ENCODE results near the gene ADAMTS2.

DNA sequence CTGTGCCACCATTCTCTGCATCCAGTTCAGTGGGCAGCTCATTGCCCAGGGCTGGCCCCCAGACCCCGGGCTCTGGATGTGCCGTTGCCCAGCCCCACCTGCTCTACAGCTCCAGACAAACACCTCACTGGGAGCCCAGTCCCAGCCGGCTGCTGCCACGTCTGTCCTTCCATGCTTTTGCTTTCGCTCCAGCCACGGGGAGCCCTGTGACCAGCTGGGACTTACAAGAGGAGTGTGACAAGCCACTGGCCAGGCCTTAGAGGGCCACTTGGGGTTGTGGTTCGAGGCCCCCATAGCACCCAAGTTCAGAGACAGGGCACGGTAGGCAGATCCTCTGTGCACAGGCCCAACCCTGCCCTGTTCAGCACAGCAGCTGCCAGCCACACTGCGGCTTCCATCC is 142.0 kb downstream of the ADAMTS2 start:
- TF ChIP-seq, protein P1, sequence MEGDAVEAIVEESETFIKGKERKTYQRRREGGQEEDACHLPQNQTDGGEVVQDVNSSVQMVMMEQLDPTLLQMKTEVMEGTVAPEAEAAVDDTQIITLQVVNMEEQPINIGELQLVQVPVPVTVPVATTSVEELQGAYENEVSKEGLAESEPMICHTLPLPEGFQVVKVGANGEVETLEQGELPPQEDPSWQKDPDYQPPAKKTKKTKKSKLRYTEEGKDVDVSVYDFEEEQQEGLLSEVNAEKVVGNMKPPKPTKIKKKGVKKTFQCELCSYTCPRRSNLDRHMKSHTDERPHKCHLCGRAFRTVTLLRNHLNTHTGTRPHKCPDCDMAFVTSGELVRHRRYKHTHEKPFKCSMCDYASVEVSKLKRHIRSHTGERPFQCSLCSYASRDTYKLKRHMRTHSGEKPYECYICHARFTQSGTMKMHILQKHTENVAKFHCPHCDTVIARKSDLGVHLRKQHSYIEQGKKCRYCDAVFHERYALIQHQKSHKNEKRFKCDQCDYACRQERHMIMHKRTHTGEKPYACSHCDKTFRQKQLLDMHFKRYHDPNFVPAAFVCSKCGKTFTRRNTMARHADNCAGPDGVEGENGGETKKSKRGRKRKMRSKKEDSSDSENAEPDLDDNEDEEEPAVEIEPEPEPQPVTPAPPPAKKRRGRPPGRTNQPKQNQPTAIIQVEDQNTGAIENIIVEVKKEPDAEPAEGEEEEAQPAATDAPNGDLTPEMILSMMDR (IDR thresholded peaks at IDR 0.05 in 2 of 3, conservative IDR thresholded peaks at IDR 0.05 in 1 of 3; ENCODE audit: borderline replicate concordance in 1 of 3, insufficient read depth in 1 of 3, low read depth in 2 of 3, low read length in 2 of 3), result no peak
- TF ChIP-seq POLR2A (IDR thresholded peaks at IDR 0.05; ENCODE audit: borderline replicate concordance, extremely low read depth, insufficient read depth, insufficient read length) (no peak), POLR2AphosphoS5 (IDR thresholded peaks at IDR 0.05; ENCODE audit: low read depth, low read length) (no peak), SIN3A (IDR thresholded peaks at IDR 0.05; ENCODE audit: low read depth) (no peak), EZH2 (IDR thresholded peaks at IDR 0.05) (no peak), CEBPB (IDR thresholded peaks at IDR 0.05; ENCODE audit: low read depth) (no peak), SP1 (IDR thresholded peaks at IDR 0.05; ENCODE audit: low read depth) (no peak), EGR1 (IDR thresholded peaks at IDR 0.05; ENCODE audit: low read depth) (no peak), SRF (IDR thresholded peaks at IDR 0.05; ENCODE audit: low read depth) (no peak), ZFX (IDR thresholded peaks at IDR 0.05) (no peak), TCF7L2 (IDR thresholded peaks at IDR 0.05; ENCODE audit: borderline replicate concordance, extremely low read depth, insufficient read depth, insufficient read length) (no peak)
- TF ChIP-seq, protein P2, sequence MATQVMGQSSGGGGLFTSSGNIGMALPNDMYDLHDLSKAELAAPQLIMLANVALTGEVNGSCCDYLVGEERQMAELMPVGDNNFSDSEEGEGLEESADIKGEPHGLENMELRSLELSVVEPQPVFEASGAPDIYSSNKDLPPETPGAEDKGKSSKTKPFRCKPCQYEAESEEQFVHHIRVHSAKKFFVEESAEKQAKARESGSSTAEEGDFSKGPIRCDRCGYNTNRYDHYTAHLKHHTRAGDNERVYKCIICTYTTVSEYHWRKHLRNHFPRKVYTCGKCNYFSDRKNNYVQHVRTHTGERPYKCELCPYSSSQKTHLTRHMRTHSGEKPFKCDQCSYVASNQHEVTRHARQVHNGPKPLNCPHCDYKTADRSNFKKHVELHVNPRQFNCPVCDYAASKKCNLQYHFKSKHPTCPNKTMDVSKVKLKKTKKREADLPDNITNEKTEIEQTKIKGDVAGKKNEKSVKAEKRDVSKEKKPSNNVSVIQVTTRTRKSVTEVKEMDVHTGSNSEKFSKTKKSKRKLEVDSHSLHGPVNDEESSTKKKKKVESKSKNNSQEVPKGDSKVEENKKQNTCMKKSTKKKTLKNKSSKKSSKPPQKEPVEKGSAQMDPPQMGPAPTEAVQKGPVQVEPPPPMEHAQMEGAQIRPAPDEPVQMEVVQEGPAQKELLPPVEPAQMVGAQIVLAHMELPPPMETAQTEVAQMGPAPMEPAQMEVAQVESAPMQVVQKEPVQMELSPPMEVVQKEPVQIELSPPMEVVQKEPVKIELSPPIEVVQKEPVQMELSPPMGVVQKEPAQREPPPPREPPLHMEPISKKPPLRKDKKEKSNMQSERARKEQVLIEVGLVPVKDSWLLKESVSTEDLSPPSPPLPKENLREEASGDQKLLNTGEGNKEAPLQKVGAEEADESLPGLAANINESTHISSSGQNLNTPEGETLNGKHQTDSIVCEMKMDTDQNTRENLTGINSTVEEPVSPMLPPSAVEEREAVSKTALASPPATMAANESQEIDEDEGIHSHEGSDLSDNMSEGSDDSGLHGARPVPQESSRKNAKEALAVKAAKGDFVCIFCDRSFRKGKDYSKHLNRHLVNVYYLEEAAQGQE (IDR thresholded peaks at IDR 0.05; ENCODE audit: low read depth), result no peak
- TF ChIP-seq, protein P3, sequence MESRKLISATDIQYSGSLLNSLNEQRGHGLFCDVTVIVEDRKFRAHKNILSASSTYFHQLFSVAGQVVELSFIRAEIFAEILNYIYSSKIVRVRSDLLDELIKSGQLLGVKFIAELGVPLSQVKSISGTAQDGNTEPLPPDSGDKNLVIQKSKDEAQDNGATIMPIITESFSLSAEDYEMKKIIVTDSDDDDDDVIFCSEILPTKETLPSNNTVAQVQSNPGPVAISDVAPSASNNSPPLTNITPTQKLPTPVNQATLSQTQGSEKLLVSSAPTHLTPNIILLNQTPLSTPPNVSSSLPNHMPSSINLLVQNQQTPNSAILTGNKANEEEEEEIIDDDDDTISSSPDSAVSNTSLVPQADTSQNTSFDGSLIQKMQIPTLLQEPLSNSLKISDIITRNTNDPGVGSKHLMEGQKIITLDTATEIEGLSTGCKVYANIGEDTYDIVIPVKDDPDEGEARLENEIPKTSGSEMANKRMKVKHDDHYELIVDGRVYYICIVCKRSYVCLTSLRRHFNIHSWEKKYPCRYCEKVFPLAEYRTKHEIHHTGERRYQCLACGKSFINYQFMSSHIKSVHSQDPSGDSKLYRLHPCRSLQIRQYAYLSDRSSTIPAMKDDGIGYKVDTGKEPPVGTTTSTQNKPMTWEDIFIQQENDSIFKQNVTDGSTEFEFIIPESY (IDR thresholded peaks at IDR 0.05; ENCODE audit: extremely low read depth, insufficient replicate concordance, low read length), result no peak
- TF ChIP-seq, protein P4, sequence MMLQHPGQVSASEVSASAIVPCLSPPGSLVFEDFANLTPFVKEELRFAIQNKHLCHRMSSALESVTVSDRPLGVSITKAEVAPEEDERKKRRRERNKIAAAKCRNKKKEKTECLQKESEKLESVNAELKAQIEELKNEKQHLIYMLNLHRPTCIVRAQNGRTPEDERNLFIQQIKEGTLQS (IDR thresholded peaks at IDR 0.05), result no peak

Data from HCT116 (cell line).